A673 (cell line): ENCODE results near the gene PNLIPRP1. TPM values are rescaled to one million over a fixed set of nuclear protein-coding genes. Genes with fewer than 3 reads are reported as not detected.

Experiments
- BruUV-seq: library from RNA; stranded (reverse); fragments of 400-500 nt; replicated peaks from 2 replicates; lab custom pipeline; 2021; lab: Mats Ljungman, UMichigan
- CTCF ChIA-PET: fragments of 300-600 bp; sonication (Branson Sonifier 250); formaldehyde crosslinking; loops from one replicate; lab custom pipeline; 2022; ENCODE audit warnings: antibody characterized with exemption; lab: Charles Lee
- POLR2A ChIA-PET: fragments of 300-600 bp; sonication (Branson Sonifier 250); formaldehyde crosslinking; loops from one replicate; lab custom pipeline; 2022; ENCODE audit warnings: antibody characterized with exemption; ENCODE audit not compliant: low non-redundant PET; lab: Charles Lee
- DNase-seq: peaks from one replicate; pipeline ENCODE4 v3.0.0-alpha.2; 2015; ENCODE audit warnings: low spot score
- H3K27ac ChIP-seq: fragments of 200-600 bp; sonication (generic); 2 replicates; pipeline ENCODE4 v1.5.1; 2016; ENCODE audit warnings: mixed run types, low read depth, mild to moderate bottlenecking, mixed read lengths, antibody characterized with exemption, low read length; ENCODE audit not compliant: poor library complexity, severe bottlenecking
- H3K27me3 ChIP-seq: fragments of 200-600 bp; sonication (generic); replicated peaks from 2 replicates; pipeline ENCODE4 v1.6.1; 2017; ENCODE audit warnings: mixed run types, low read depth, mild to moderate bottlenecking, mixed read lengths, antibody characterized with exemption, low read length; ENCODE audit not compliant: insufficient read depth, poor library complexity
- H3K36me3 ChIP-seq: fragments of 200-600 bp; sonication (generic); 2 replicates; pipeline ENCODE4 v1.6.1; 2016; ENCODE audit warnings: mixed run types, mild to moderate bottlenecking, mixed read lengths, antibody characterized with exemption, low read length; ENCODE audit not compliant: insufficient read depth, poor library complexity, severe bottlenecking
- H3K4me1 ChIP-seq: fragments of 200-600 bp; sonication (generic); 2 replicates; pipeline ENCODE4 v1.6.1; 2017; ENCODE audit warnings: mixed run types, mild to moderate bottlenecking, mixed read lengths, antibody characterized with exemption, low read length; ENCODE audit not compliant: insufficient read depth, poor library complexity, severe bottlenecking
- H3K4me3 ChIP-seq: fragments of 200-600 bp; sonication (generic); 2 replicates; pipeline ENCODE4 v1.5.1; 2016; ENCODE audit warnings: low read depth, mixed run types, mild to moderate bottlenecking, mixed read lengths, low read length; ENCODE audit not compliant: poor library complexity, severe bottlenecking
- H3K9me3 ChIP-seq: fragments of 200-600 bp; sonication (generic); 2 replicates; pipeline ENCODE4 v1.6.1; 2016; ENCODE audit warnings: mixed run types, low read depth, mild to moderate bottlenecking, mixed read lengths, antibody characterized with exemption, low read length; ENCODE audit not compliant: poor library complexity, severe bottlenecking
- EZH2 ChIP-seq: fragments of 200-600 bp; sonication (generic); IDR thresholded peaks from 2 replicates; pipeline ENCODE4 v1.6.1; 2017; ENCODE audit warnings: borderline replicate concordance, low read depth, mild to moderate bottlenecking, mixed read lengths, antibody characterized with exemption, low read length; ENCODE audit not compliant: poor library complexity, severe bottlenecking
- intact Hi-C: fragments of 100-400 bp; cut with micrococcal nuclease; formaldehyde crosslinking; loops from one replicate; pipeline ENCODE4 v1.10.0; 2022; ENCODE audit not compliant: unreplicated experiment
- total RNA-seq: library from RNA; stranded (reverse); gene quantifications from 2 replicates; pipeline ENCODE4 v1.2.3, GENCODE V29; 2021
- TF ChIP-seq, protein P1 (sequence below): fragments of 300-800, 200-600 bp; sonication (generic); conservative IDR thresholded peaks from 2 replicates; pipeline ENCODE4 v1.5.1; 2017; ENCODE audit warnings: low read depth, mild to moderate bottlenecking, antibody characterized with exemption, low read length, moderate library complexity, mixed read lengths

The PNLIPRP1 gene
- total RNA-seq, 1 experiment from 2014 or later = not detected

DNA sequence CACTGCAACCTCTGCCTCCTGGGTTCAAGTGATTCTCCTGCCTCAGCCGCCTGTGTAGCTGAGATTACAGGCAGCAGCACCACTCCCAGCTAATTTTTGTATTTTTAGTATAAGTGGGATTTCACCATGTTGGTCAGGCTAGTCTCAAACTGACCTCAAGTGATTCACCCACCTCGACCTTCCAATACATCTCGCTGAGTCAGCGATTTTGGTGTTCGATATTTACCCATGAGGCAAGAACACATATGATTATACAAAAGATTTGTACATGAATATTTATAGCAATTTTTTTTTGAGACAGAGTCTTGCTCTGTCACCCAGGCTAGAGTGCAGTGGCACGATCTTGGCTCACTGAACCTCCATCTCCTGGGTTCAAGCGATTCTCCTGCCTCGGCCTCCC, 25.2 kb upstream of the PNLIPRP1 start:
- DNase-seq = no peak
- Histone ChIP-seq H3K4me3 (no peak overlapping the region), H3K27ac (no peak overlapping the region), H3K36me3 (no peaks in the 10 kb centered on the region), H3K4me1 (no peaks in the 10 kb centered on the region), H3K9me3 (no peaks in the 10 kb centered on the region), H3K27me3 (no peaks in the 10 kb centered on the region)
- ChIA-PET POLR2A (no interaction called here), CTCF (no interaction called here)
- BruUV-seq = no TSS peak
- intact Hi-C loops = no loop called here
- TF ChIP-seq, protein P1, sequence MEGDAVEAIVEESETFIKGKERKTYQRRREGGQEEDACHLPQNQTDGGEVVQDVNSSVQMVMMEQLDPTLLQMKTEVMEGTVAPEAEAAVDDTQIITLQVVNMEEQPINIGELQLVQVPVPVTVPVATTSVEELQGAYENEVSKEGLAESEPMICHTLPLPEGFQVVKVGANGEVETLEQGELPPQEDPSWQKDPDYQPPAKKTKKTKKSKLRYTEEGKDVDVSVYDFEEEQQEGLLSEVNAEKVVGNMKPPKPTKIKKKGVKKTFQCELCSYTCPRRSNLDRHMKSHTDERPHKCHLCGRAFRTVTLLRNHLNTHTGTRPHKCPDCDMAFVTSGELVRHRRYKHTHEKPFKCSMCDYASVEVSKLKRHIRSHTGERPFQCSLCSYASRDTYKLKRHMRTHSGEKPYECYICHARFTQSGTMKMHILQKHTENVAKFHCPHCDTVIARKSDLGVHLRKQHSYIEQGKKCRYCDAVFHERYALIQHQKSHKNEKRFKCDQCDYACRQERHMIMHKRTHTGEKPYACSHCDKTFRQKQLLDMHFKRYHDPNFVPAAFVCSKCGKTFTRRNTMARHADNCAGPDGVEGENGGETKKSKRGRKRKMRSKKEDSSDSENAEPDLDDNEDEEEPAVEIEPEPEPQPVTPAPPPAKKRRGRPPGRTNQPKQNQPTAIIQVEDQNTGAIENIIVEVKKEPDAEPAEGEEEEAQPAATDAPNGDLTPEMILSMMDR = no peak
- TF ChIP-seq EZH2 = no peak

DNA sequence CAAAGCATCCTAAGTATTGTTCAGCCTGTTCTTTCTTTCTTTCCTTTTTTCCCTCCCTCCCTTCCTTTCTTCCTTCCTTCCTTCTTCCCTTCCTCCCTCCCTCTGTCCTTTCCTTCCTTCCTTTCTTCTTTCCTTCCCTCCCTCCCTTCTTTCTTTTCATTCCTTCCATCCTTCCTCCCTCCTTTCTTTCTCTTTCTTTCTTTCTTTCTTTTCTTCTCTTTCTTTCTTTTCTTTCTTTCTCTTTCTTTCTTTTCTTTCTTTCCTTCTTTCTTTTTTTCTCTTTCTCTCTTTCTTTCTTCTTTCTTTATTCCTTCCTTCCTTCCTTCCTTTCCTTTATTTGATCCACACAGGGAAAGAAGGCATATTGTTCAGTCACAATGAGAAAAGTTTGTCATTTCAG, 23.8 kb upstream of the PNLIPRP1 start:
- CTCF ChIA-PET = no interaction called here
- Histone ChIP-seq H3K27me3 (no peaks in the 10 kb centered on the region), H3K4me1 (no peaks in the 10 kb centered on the region), H3K36me3 (no peaks in the 10 kb centered on the region), H3K4me3 (no peak overlapping the region), H3K9me3 (no peaks in the 10 kb centered on the region), H3K27ac (no peak overlapping the region)
- TF ChIP-seq EZH2 = no peak
- TF ChIP-seq, protein P1 = no peak
- POLR2A ChIA-PET = no interaction called here
- intact Hi-C loops = no loop called here
- no peak for DNase-seq
- no TSS peak for BruUV-seq

DNA sequence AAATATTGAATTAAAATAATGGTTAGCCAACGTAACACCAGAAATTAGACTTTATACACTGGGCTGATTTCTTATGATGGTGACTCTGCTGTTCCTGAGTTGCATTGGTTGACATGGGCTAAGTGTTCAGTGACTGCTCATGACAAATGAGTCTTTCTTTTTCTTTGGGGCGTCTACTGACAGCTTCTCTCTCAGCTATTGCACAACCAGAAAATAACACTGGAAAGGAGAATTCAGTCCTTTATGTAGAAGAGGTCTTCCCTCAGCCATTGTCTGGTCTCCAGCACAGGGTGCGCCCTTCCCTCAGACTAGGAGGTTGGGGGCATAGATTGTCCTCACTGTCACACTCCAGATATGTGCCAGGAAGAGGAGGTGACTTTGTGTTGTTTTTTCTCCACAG, 23.4 kb upstream of the PNLIPRP1 start:
- BruUV-seq = no TSS peak
- ChIA-PET POLR2A (no interaction called here), CTCF (no interaction called here)
- no peak overlapping the region for H3K27ac ChIP-seq
- intact Hi-C loops = no loop called here
- H3K4me3 ChIP-seq = no peak overlapping the region
- no peak for TF ChIP-seq EZH2
- TF ChIP-seq, protein P1 = no peak
- no peak for DNase-seq
- no peaks in the 10 kb centered on the region for H3K4me1 ChIP-seq
- H3K36me3 ChIP-seq = no peaks in the 10 kb centered on the region
- no peaks in the 10 kb centered on the region for H3K27me3 ChIP-seq
- H3K9me3 ChIP-seq = no peaks in the 10 kb centered on the region
